Thoracic aorta (tissue), 2 donors: ENCODE measurements around the gene ROBO1. TPM values are rescaled to one million over a fixed set of nuclear protein-coding genes. Genes with fewer than 3 reads are reported as not detected.

ENCODE experiments used
- ATAC-seq: fragments of 150-250 bp; one replicate; pipeline ENCODE4 v1.8.0; 2017; ENCODE audit warnings: low read depth; ENCODE audit not compliant: insufficient number of reproducible peaks, low FRiP score
- DNase-seq: peaks from one replicate; pipeline ENCODE4 v3.0.0-alpha.2; 2020; ENCODE audit warnings: low spot score
- H3K27ac ChIP-seq, 2 donors: fragments of 200-600 bp; sonication (generic); 1 replicate in 1 of 2; 2 replicates in 1 of 2; pipeline ENCODE4 v1.5.1; 2016; ENCODE audit warnings: mild to moderate bottlenecking in 2 of 2, moderate library complexity in 2 of 2
- H3K27me3 ChIP-seq: fragments of 200-600 bp; sonication (generic); replicated peaks from 2 replicates; pipeline ENCODE4 v1.6.0; 2016; ENCODE audit warnings: mild to moderate bottlenecking; ENCODE audit not compliant: insufficient read depth
- H3K36me3 ChIP-seq: fragments of 200-600 bp; sonication (generic); one replicate; pipeline ENCODE4 v1.5.1; 2016
- H3K4me1 ChIP-seq, 2 donors: fragments of 200-600 bp; sonication (generic); 1 replicate in 1 of 2; 2 replicates in 1 of 2; pipeline versions ENCODE4 v1.5.1 to v1.6.0; 2016; ENCODE audit warnings: low read depth in 2 of 2, mild to moderate bottlenecking in 1 of 2; ENCODE audit not compliant: control insufficient read depth in 1 of 2
- H3K4me3 ChIP-seq: fragments of 200-600 bp; sonication (generic); 2 replicates; pipeline ENCODE4 v1.5.1; 2016; ENCODE audit warnings: mild to moderate bottlenecking
- H3K9me3 ChIP-seq: fragments of 200-600 bp; sonication (generic); 2 replicates; pipeline ENCODE4 v1.5.1; 2016
- total RNA-seq, 2 donors: library from RNA; depleted of rRNA; stranded (reverse); fragments of >200 nt; gene quantifications; one replicate each; pipeline versions ENCODE4 v1.1.0 to v1.2.3, GENCODE V29; 2016
- TF ChIP-seq, protein P1 (sequence below): fragments of 200-600 bp; sonication (generic); IDR thresholded peaks from one replicate; pipeline ENCODE4 v1.5.1; 2019; ENCODE audit warnings: antibody characterized with exemption

The ROBO1 gene
- total RNA-seq, 2 donors from 2014 or later: 13.3 to 24.4 TPM

DNA sequence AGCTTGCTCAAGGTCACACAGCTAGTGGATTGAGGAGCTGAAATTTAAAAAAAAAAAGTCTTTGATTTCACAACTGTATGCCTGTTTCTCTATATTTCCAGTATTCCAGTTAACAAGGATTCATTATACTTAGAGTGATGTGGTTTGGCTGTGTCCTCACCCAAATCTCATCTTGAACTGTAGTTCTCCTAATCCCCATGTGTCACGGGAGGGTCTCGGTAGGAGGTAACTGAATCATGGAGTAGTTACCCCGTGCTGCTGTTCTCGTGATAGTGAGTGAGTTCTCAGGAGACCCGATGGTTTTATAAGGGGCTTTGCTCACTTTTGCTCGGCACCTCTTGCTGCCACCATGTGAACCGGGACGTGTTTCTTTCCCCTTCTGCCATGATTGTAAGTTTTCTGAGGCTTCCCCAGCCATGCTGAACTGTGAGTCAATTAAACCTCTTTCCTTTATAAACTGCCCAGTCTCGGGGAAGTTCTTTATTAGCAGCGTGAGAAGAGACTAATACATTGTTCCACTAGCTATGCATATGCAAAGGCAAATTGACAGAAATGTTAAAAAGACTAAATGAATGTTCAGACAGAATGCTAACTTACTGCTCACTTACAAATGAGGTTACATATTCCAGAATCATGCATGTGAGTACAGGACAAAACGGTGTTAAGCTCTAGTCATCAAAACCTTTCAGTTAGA, 1101.9 kb downstream of the ROBO1 start:
- H3K27ac ChIP-seq: no peak overlapping the region
- H3K27me3 ChIP-seq: no peaks in the 10 kb centered on the region
- DNase-seq (no peak), ATAC-seq (no peak)
- H3K4me3 ChIP-seq: no peak overlapping the region
- H3K9me3 ChIP-seq: no peaks in the 10 kb centered on the region
- H3K36me3 ChIP-seq: no peaks in the 10 kb centered on the region
- H3K4me1 ChIP-seq: peaks cover 0 to 4% of the 10 kb centered on the region in 2 donors
- TF ChIP-seq, protein P1, sequence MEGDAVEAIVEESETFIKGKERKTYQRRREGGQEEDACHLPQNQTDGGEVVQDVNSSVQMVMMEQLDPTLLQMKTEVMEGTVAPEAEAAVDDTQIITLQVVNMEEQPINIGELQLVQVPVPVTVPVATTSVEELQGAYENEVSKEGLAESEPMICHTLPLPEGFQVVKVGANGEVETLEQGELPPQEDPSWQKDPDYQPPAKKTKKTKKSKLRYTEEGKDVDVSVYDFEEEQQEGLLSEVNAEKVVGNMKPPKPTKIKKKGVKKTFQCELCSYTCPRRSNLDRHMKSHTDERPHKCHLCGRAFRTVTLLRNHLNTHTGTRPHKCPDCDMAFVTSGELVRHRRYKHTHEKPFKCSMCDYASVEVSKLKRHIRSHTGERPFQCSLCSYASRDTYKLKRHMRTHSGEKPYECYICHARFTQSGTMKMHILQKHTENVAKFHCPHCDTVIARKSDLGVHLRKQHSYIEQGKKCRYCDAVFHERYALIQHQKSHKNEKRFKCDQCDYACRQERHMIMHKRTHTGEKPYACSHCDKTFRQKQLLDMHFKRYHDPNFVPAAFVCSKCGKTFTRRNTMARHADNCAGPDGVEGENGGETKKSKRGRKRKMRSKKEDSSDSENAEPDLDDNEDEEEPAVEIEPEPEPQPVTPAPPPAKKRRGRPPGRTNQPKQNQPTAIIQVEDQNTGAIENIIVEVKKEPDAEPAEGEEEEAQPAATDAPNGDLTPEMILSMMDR: no peak

DNA sequence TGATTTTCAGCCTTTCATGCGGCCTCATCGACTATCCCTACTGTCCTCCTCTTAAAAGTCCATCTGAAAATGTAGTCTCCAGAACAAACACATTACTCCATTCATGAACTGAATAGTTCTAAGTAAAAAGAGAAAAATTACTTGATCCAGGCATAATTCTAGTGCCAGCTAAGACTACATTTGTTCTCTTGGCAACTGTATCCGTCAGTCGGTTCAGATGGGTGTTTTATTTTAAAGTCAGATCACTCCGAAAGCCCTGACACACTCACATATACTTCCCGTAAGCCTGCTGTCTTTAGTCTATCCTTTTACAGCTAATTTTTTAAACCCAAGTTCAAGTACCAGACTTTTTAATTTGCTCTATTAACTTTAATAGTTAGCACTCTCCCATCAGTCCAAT, 1102.7 kb downstream of the ROBO1 start:
- Histone ChIP-seq H3K4me1 (peaks cover 0 to 4% of the 10 kb centered on the region in 2 donors), H3K27ac (no peak overlapping the region), H3K4me3 (no peak overlapping the region), H3K9me3 (no peaks in the 10 kb centered on the region), H3K27me3 (no peaks in the 10 kb centered on the region), H3K36me3 (no peaks in the 10 kb centered on the region)
- ATAC-seq: no peak
- no peak for DNase-seq
- TF ChIP-seq, protein P1: no peak

DNA sequence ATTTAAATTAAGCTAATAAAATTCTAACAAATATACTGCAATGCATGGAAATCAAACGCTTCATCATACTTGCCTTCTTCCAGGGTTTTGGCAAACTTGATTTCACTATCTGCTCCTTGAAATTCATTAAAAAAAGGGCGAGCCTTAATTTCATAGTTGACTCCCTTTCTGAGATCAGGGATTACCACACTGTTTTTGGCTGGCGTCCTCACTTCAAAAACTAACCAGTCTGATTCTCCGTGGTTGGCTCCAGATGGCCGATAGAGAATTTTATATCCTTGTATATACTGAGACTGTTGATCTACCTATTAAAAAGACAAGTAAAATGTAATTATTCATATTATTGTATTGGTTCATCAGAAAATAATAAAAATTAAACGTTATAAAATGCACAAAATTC, 1106.8 kb downstream of the ROBO1 start:
- Histone ChIP-seq H3K4me3 (no peak overlapping the region), H3K4me1 (peaks cover 0 to 4% of the 10 kb centered on the region in 2 donors), H3K9me3 (no peaks in the 10 kb centered on the region), H3K27ac (no peak overlapping the region), H3K27me3 (no peaks in the 10 kb centered on the region), H3K36me3 (no peaks in the 10 kb centered on the region)
- DNase-seq: no peak
- no peak for ATAC-seq
- TF ChIP-seq, protein P1: no peak

DNA sequence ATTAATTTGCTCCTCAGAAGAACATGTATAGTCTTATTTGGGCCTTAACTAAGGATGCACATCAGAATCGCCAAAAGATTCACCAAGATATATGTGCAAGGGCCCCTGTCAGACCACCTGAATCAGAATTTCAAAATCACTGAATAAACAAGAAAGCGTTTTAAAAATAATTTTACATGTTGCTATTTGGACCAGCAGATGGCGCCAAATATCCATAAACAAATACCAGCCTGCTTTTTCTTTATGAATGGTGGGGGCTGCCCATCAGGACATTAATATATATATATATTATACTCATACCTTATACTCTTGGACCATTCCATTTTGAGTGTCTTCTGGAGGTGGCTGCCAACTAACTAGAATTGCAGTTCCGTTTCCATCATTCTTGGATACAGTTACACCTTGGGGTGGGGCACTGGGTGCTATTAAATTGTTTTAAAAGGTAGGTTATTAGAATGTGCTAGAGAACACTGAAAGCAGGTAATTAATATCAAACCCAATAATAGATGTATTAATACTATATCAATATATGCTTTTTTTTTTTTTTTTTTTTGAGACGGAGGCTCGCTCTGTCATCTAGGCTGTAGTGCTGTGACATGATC, 1108.3 kb downstream of the ROBO1 start:
- Histone ChIP-seq H3K9me3 (no peaks in the 10 kb centered on the region), H3K4me1 (no peaks in the 10 kb centered on the region), H3K36me3 (no peaks in the 10 kb centered on the region), H3K27me3 (no peaks in the 10 kb centered on the region), H3K27ac (no peak overlapping the region), H3K4me3 (no peak overlapping the region)
- TF ChIP-seq, protein P1: peak; percentile 67
- no peak for DNase-seq
- no peak for ATAC-seq

DNA sequence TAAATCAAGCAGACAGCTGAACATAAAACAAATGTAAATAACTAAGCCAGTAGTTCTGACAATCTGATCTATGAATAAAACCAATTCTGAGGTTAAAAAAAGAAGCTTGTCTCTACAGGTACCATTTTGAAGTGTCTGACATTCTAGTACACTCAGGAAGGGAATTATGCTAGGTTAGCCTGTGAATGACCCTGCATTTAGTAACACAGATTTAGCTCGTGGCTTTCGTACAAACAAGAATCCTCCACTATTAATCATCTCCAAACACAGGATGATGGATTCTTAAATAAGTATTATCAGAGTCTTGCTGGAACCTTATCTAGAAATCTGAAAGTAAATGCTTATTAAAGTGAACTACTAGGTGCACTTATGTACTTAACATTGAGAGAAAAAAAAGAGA, 1120.1 kb downstream of the ROBO1 start:
- ATAC-seq (no peak), DNase-seq (no peak)
- TF ChIP-seq, protein P1: no peak
- H3K27ac ChIP-seq: no peak overlapping the region
- H3K27me3 ChIP-seq: no peaks in the 10 kb centered on the region
- no peaks in the 10 kb centered on the region for H3K9me3 ChIP-seq
- no peaks in the 10 kb centered on the region for H3K36me3 ChIP-seq
- no peak overlapping the region for H3K4me3 ChIP-seq
- H3K4me1 ChIP-seq: peaks cover 3 to 18% of the 10 kb centered on the region in 2 donors
